GM18519 (cell line): ENCODE results near the gene PPP1CC.
A peak's percentile ranks its signal among the peaks of the same experiment; 100 is the strongest.
"Not testable (repeated sequence)": the region's sequence is repeated elsewhere in the genome, so short reads cannot be mapped to it uniquely, and the experiment has no call there.

Experiments
- ATAC-seq: cut with Tn5 transposase; IDR thresholded peaks from one replicate; pipeline ENCODE4 v1.9.1; 2021; ENCODE audit warnings: mild to moderate bottlenecking, moderate library complexity; ENCODE audit not compliant: unreplicated experiment, low FRiP score

Gene PPP1CC

DNA sequence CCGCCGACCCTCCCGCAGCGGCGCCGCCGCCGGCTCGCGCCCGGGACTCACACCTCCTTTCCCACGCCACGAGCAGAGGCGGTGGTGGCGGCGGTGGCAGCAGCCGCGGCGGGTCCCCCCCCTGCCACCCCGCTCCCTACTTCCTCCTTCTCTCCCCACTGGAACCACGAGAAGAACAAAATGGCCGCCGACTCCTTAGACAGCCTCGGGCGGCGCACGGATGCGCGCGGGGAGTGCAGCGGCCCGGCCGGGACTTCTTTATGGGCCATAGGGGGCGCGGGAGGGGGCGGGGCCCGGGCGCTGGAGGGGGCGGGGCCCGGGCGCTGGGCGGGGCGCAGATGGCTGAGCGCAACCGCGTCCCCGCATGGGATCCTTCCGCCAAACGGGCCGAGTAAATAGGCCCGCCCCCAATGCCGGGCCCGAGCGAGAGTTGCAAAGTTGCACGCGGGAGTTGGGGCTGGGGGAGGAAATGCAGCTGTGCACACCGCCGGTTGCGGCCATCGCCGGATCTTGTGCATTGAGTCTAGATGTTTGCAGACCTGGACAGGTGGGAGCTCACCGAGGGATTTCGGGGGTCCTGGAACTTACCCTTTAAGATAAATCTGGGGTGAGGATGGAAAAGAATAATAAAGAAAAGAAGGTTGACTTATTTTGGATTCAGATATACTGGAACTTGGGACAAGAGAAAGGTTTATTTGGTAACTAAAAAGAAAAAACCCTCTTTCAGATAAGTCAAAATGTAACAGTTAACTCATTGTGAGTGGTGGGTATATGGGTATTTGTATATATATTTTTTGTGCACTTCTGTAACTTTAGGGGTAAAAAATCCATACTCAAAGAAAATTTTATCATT is at the start of gene PPP1CC:
PPP1CC (minus strand) TSS at position 174 of the 853 bp plus-strand sequence. CDS start 184 bp downstream, outside the sequence.
- peak; percentile 54 for ATAC-seq

DNA sequence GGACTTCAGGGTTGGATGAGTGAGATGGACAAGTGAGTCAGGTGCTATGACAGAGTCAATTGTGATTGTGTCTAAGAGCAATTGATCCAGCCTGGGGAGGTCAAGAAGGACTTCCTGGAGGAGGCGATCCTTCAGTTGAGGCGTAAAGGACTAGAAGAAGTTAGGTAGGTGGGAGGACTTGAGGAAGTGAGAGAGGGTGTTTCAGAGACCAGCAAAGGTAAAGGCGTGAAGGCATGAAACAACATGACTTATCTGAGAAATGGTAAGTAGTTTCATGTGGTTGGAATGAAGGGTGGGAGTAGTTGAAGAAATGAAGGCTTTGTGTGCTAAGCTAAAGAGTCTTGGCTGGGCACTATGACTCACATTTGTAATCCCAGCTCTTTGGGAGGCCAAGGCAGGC is 48.9 kb upstream of the PPP1CC start:
- no peak for ATAC-seq

DNA sequence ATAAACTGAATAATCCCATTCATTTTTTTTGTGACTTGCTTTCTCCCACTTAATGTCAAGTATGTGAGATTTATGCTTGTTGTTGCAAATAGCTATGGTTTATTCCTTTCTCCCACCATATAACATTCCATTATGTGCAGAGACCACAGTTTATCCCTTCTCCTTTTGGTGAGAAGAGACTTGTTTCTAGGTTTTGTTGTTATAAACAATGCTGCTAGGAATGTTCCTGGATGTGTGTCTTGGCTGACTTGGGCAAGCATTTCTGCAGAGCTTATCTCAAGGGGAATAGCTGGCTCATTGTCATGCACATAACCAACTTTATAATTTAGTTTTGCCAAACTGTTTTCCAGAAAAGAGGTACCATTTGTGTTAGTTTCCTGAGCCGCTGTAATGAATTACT is 47.6 kb upstream of the PPP1CC start:
- no peak for ATAC-seq

DNA sequence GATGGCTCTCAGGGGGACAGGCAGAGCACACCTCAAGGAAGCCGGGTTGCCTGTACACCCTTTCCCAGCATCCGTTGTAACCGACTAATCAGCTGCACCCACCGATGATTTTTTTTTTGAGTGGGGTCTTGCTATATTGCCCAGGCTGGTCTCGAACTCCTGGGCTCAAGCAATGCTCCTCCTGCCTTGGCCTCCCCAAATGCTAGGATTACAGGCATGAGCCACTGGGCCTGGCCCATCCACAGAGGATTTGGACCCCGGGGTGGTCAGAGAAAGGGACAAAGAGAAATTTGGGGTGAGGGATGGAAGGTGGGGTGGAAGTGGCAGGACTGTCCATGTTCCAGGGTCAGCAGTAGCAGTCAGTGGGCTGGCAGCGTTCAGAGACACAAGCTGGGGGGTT is 43.3 kb upstream of the PPP1CC start:
- ATAC-seq = no peak

DNA sequence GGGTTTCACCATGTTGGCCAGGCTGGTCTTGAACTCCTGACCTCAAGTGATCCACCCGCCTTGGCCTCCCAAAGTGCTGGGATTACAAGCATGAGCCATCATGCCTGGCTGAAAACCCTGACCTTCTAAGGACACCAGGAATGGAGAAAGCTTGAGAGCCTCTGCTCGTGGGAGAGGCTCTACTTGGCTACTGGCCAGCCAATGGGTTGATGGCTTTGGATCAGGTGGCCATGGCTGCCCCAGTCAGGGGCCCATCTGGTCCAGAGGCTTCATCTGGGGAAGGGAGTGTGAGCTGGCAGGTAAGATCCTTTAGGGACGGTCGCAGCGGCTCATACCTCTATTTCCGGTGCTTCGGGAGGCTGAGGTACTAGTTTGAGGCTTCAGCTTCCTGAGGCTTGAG is 42.5 kb upstream of the PPP1CC start:
- no peak for ATAC-seq

DNA sequence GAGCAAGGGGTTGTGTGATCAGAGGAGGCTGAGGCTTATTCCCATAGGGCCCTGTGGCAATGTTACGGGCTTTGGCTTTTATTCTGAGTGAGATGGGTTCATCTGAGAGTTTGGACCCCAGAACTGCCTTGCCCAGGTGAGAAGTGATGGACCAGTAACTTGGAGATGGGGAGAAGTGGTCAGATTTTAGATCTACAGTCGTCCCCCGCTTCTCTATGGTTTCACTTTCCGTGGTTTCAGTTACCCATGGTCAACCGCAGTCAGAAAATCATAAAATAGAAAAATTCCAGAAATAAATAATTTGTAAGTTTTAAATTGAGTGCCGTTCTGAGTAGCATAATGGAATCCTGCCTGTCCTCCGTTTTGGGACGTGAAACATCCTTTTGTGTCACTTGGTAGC is 40.2 kb upstream of the PPP1CC start:
- ATAC-seq = no peak

DNA sequence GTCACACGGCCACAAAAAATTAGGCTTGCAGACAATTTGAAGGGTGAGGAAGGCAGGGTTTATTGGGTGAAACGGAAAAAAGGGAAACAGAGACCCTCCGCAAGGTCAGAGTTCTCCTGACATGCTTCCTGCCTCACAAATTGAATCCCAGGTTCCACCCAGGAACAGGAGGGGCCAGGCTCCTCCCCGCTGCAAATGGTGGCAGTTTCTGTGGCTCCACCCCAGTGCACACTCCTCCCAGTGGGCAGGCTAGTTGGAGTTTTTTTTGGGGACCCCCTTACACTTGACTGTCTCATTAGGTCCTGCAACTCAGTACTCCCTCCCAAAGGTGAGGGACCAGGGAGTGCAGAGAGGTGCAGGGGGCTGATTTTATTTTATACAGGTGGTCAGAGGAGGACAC is 39.4 kb upstream of the PPP1CC start:
- ATAC-seq = no peak

DNA sequence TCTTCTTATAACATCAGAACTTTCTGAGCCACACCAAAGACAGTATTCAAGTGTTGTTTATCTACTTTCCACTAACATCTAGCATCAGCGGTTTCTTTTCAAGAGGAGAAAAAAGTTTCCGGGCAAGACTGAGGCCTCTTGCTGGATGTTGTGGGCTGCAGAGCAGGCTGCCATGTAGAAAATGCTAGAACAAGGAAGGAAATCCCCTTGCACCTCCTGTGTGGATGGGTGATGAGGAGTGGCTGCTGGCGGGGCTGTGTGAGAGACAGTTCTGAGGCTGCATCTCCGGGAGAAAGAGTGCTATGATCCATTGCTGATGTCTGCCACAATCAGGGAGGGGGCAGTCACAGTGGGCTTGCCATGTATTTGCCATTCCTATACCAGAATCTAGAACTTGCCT is 37.8 kb upstream of the PPP1CC start:
- no peak for ATAC-seq

DNA sequence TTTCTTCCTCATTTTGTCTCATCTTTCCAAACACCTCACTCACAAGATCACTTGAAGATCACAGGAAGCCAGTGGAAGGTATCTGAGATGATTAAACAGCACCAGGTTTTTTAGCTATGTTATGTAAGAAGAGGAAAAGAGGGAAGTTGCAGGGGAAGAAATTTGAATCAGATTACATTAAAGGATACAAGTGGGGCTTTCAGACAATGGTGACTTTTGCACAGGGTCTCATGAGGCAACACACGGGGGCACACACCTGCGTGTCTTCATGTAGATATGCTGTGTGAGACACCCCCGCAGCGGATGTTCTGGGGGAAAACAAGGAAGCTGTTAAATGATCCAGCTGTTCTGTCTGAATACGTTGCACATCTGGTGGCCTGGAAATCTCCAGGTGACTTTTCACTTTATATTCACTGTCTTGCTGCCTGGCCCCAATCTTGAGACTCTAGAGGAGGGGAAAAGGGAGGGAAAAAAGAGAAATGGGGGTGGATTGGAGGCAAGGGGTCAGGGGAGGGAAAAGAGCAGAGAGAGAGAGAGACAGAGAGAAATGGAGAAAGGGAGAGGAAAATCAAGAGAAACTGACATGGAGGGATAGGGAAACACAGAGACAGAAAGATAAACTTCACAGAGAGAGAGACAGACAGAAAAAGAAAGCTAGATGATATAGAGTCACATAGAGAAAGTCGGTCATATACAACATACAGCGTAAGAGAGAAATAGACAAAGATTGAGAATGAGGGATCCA is 36.3 kb upstream of the PPP1CC start:
- ATAC-seq = no peak

DNA sequence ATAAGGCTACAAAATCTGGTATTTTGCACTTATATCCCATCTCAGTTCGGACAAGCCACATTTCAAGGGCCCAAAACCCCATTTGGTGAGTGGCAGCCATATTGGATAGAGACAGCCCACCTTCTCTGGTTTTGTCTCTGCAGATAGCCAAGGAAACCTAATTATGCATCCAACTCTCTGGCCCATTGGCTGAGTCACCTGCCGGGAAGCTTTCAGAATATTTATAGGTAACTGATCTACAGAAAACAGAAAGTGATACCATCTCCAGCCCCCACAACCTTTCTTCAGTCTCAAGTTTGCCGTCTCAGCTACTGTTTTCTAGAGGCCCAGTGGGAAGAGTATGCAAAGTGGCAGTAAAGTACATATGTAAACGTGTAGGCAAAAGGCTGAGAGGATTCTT is 33.7 kb upstream of the PPP1CC start:
- ATAC-seq = peak; percentile 92

DNA sequence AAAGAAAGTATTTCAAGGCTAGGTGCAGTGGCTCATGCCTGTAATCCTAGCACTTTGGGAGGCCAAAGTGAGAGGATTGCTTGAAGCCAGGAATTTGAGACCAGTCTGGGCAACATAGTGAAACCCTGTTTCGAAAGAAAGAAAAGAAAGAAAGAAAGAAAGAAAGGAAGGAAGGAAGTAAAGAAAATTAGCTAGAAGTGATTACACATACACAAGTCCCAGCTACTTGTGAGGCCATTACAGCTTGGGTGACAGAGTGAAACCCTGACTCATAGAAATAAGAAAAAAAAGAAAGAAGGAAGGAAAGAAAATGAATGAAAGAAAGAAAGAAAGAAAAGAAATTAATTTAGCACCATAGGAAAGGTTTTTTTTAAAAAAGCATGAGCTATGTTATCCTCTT is 33.3 kb upstream of the PPP1CC start:
- ATAC-seq = no peak

DNA sequence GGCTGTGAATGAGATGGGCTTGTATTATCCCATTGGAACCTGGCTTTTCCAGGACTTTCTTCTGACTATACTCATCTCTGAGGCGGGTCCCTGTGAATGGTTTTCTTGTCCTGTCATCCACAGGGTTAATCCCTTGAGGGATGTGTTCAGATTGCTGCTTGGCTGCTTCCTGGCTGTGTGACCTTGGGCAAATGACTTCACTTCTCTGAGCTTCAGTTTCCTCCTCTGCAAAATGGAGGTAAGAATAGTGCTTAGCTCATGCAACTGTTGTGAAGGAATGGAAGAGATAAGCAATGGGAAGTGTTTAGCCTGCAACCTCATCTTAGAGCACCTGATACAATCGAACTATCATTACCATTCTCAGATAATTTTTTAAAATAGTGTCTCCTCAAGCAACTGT is 32.1 kb upstream of the PPP1CC start:
- no peak for ATAC-seq

DNA sequence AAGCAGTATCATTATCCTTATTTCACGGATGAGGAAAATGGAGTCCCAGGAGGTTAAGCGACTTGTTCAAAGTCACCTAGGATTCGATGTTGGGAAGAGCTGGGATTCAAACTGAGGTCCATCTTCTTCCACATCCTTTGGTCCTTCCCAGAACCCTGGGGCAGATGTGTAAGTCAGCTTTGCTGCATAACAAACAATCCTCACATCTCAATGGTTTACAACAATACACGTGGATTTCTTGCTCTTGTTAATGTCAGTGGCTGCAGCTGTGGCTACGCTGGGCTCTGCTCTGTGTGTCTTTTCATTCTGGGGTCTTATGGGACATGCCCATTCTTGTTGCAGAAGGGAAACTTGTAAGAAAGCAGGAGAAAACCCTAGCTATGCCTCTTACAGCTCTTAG is 26.3 kb upstream of the PPP1CC start:
- no peak for ATAC-seq

DNA sequence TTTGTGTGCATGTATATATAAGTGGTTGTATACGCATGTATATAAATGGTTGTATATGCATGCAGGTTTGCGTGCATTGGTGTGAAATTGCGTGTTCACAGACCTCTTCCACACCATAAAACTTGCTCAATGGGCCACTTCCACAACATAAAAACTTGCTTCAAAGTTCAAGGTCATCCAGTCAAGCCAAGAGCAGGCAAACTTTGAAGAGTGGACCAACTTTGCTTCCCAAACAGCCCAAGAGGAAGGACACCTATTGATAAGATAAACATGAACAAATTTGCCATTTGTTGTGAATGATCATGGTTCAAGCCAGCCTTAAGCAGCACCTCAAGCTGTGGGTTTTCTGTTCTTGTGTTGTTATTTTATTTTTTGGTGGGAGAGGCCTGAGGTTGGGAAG is 25.2 kb upstream of the PPP1CC start:
- no peak for ATAC-seq

DNA sequence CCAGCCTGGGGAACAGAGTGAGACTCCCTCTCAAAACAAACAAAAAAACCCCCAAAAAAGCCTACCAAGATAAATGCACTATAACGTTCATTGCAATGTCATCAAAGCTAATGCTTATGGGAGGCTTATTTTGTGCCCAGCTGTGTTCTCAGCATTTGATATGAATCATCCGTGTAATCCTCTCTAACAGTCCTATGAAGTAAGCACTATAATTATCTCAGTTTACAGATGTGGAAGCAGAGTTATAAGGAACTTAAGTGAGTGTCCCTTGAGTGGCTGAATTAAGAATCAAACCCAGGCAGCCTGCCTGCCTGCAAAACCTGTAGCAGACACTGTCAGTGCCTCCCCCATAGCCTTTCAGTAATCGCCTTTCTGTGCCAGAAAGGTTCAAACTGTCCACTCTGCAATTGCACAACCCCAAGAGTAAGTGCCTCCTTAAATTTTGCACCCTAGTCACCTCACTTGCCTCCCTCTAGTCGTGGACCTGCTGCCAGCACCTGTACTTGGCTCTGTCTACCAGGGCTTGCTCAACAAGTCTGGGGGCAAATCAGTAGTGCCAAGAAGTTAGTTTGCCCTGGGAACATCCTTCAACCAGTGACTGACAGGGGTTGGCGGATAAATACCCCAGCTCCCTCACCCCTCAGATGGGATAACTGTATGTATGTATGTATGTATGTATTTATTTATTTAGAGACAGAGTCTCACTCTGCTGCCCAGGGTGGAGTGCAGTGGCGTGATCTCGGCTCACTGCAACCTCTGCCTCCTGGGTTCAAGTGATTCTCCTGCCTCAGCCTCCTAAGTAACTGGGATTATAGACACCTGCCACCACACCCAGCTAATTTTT is 23.8 kb upstream of the PPP1CC start:
- no peak for ATAC-seq

DNA sequence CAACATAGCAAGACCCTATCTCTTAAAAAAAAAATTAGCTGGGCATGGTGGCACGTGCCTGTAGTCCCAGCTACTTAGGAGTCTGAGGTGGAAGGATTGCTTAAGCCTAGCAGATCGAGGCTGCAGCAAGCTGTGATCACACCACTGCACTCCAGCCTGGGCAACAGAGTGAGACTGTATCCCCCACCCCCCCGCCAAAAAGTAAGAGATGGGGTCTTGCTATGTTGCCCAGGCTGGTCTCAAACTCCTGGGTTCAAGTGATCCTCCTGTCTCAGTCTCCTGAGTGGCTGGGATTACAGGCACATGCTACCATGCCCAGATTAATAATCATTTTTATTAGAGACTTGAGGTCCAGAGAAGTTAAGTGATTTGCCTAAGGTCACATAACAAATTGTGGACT is 22.9 kb upstream of the PPP1CC start:
- not testable (repeated sequence) for ATAC-seq

DNA sequence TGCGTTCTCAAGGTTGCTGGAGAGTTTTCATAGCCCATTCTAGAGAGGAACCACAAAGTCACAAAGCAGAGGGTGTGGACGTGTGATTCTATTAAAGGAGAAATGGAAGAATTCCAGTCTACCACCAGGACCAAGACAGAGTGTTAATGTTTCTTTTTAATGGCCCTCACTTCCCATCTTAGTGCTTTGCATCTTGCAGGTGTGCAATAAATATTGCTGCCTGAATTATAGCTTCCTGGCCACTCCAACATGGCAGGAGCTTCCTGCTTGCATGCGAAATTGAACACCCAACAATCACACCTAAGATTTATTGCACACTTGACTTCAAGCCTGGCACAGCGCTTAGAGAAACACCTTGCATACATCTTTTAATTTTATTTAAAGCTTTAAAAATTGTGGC is 22.4 kb upstream of the PPP1CC start:
- no peak for ATAC-seq

DNA sequence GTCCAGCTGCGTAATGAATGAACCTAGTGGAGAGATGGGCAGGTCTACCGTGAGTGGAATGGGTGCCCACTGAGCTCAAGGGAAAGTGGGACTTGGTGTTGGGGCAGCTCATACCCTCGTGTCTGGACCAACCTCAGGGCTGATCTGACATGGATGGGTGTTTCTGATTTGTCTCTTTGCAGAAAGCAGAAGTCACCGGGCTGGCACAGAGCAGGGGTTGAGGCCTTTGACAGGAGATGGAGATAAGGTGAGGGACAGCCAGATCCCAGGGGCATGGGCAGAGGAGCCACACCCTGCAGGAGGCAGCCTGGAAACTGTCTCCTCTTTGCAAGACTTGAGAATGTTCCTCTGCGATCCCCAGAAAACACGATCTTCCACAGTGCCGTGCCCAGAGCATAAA is 20.9 kb upstream of the PPP1CC start:
- no peak for ATAC-seq

DNA sequence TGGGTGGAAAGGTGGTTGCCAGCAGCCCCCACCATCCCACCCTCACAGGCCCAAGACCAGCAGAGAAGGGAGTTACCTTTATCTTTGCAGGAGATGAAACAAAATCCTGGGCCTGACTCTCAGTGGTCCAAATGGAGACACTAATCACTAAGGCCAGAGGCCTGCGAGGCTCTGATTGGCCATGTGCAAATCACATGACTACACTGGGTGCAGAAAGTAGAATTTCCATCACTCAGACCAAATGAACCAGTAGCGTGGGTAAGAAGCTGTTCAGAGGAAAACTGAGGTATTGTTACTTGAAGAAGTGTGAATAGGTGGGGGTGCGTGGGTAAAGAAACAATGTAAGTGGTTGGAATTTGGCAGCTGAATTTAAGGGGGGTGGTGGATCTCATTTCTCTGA is 20.2 kb upstream of the PPP1CC start:
- ATAC-seq = no peak

DNA sequence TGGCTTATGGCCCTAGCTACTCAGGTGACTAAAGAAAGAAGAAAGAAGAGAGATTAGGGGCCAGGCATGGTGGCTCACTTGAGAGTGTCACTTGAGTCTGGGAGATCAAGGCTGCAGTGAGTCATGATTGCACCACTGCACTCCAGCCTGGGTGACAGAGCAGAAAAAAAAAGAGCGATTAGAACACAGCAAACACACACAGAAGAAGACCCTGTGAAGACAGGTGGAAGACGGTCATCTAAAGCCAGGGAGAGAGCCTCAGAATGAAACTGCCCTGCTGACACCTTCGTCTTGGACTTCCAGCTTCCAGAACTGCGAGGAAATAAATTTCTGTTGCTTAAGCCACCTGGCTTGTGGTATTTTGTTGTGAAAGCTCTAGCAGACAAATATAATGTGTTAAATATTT is 17.5 kb upstream of the PPP1CC start:
- no peak for ATAC-seq

DNA sequence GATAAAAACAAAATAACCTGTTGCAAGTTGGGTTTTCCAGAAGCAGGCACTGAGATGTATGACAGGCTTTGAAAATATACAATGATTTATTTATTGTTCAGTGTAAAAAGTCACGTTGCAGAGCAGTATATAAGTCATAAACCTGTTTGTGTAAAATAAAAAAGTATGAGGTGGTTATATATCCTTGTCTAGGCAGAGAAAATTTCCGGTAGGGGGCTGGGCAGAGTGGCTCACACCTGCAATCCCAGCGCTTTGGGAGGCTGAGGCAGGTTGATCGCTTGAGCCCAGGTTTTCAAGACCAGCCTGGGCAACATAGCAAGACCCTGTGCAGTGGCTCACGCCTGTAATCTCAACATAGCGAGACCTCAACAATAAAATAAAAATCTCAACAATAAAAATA is 16.2 kb upstream of the PPP1CC start:
- ATAC-seq = no peak
